Stimulated activated CD4-positive, alpha-beta T cell treated with anti-CD3 and anti-CD28 coated beads, Interleukin-12 subunit alpha, Interleukin-12 subunit beta, amount 100 ng/mL, for 4 hours (primary cell): Measurements from ENCODE around the gene LCE1F.

ENCODE experiments used
- DNase-seq: peaks from one replicate; pipeline ENCODE4 v3.0.0-alpha.2; 2020

LCE1F gene

DNA sequence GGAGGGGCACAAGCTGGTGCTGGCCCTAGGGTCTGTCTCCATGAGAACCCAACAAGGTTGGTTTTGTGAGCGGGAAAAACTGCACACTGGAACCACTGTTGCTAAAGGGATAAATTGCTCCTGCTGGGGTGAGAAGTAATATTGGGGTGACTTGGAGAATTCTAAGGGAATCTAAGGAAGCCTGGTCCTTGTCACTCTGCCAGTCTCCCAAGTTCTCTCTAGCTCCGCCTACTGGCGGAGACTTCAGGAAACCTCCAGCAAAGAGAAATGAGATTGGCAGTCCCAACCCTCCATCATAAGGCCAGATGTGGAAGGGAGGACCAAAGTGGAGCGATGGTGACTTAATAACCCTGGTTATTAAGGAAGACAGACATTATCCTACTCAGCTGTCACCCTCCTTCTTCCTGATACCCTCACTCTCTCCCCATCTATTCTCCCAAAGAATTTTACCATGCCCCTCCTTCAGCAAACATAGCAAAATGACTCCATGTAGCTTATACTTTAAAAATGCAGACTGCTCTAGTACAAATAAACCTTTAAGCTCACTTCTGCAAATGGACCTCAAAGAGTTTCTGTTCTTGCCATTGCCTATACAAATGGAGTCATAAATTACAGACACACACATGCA lies 2.7 kb downstream of the LCE1F start:
- DNase-seq, result no peak

DNA sequence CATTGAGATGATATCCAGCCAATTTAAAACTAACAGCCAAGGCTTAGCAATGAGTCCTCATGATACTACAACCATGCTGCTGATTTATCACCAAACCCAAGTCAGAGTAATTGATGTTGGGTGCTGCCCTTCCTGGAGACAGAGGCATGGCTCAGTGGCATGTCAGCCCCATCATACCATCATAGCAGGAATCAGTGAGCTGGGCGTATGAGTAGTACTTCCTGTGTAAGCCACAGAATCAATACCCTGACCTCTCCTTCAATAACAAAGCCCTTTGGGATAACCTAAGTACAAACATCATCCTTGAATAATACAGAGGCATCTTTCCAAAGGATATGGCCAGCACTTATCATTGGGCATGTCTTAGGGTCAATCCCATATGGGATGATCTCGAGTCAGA lies 8.2 kb downstream of the LCE1F start:
- no peak for DNase-seq

DNA sequence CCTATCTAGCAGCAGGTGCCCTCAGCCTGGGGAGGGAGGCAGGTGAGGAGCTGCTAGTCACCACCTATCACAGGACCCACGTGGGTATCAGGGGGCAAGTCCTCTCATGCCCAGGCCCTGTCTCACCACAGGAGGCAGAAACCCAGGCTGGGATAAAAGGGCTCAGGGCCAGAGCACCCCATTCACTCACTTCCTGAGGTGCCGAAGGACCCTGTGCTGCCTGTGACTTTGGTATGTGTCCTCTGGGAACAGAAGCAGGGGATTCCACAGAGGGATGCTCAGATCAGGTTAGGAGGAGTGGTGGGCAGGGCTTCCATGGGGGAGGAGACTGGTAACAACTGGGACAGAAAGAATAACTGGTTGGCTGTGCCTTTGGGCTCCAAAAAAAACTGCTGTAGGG lies 11.1 kb downstream of the LCE1F start, which contains the start of gene LCE1E:
Gene LCE1E, plus strand, starts transcription at position 181 of the 400 bp plus-strand sequence. CDS start 1,043 bp downstream, outside the sequence.
- no peak for DNase-seq

DNA sequence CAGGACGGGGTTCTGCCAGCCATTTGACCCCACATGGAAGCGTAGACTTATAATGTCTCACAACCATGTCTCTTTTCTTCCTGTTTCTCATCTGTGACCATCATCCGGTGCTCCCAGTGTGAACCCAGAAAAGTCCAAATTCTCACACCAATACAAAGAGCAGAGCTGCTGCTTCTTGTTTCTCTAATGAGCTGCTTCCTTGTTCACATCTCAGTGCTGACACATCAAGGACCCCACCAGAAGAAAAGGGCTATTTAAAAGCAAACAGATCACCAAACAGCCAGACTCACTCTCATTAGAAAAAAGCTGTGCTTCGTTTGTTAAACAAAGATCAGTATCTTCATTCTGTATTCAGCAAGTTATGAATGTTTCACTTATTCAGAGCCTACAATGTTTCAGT lies 20.7 kb downstream of the LCE1F start:
- no peak for DNase-seq

DNA sequence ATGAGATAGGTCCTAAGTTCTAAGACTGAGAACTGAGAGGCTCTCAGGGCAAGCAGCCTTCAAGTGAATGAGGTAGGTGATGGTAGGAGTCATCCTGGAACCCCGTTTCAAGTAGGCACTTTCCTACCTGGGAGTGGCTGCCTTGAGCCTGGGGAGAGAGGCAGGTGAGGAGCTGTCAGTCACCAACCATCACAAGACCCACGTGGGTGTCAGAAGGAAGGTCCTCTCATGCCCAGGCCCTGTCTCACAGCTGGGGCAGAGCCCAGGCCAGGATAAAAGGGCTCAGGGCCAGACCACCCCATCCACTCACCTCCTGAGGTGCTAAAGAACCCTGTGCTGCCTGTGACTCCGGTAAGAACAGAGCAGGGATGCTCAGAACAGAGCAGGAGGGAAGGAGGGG lies 21.5 kb downstream of the LCE1F start, which contains the start of gene LCE1D:
Gene LCE1D, plus strand, starts transcription at position 301 of the 400 bp plus-strand sequence. CDS start 1,074 bp downstream, outside the sequence.
- DNase-seq, result no peak

DNA sequence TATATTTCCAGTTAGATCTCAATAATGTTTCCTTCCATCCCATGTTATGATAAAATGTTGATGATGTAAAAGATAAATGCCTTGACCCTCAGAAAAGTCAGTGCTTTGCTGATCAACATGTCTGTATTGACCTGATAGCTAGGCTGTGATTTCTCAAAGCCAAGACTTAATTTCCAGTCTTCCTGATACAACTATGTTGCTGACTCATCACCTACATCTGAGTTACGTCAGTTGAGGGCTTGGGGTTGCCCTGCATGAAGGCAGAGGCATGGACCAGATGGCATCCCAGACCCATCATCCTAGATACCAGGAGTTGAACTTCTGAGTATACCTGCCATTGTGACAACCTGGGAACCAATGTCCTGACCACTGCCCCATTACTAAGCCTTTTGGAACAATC lies 26.4 kb downstream of the LCE1F start:
- DNase-seq, result no peak

DNA sequence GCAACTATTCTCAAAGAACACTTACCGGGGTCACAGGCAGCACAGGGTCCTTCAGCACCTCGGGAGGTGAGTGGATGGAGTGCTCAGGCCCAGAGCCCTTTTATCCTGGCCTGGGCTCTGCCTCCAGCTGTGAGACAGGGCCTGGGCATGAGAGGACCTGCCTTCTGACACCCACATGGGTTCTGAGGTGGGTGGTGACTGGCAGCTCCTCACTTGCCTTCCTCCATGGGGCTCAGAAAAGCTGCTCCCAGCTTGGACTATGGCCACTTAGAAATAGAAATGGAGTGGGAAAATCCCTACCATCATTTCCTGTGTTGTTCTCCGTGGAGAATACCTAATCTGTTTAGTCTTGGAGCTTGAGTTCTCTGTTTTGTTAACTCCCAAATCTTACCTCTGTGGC lies 31.6 kb downstream of the LCE1F start, which contains the start of gene LCE1C:
Gene LCE1C, minus strand, starts transcription at position 76 of the 400 bp plus-strand sequence. CDS start 1,173 bp downstream, outside the sequence.
- DNase-seq, result no peak

DNA sequence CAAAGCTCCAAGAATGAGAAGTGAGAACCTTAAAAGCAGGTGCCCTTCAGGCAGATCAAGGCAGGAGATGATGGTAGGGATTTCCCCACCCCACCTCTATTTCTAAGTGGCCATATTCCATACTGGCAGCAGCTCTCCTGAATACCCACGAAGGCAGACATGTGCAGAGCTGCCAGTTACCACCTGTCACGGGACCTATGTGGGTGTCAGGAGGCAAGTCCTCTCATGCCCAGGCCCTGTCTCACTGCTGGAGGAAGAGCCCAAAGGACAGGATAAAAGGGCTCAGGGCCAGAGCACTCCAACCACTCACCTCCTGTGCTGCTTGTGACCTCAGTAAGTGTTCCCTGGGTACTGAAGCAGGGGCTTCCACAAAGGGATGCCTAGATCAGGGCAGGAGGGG lies 36.1 kb downstream of the LCE1F start:
- DNase-seq, result no peak

DNA sequence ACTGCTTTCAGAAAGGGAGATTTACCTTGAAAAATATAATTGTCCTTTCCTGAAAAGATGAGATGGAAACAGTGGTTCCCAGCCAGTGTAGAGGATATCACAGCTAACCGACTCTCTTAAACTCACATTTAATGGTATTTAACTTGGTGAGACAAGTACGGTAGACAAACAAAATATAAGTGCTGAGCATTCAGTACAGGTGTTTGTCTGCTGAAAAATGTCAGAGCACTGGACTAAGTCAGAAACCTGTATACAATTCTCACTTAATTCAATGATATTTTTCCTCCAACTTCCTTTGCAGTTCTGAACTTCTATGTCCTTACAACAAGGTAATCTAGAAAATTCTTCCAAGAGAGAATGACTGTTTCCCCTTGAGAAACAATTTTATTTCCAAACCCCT lies 36.7 kb downstream of the LCE1F start, which contains the start of gene LCE1B:
Gene LCE1B, plus strand, starts transcription at position 301 of the 400 bp plus-strand sequence. CDS start 476 bp downstream, outside the sequence.
- no peak for DNase-seq

DNA sequence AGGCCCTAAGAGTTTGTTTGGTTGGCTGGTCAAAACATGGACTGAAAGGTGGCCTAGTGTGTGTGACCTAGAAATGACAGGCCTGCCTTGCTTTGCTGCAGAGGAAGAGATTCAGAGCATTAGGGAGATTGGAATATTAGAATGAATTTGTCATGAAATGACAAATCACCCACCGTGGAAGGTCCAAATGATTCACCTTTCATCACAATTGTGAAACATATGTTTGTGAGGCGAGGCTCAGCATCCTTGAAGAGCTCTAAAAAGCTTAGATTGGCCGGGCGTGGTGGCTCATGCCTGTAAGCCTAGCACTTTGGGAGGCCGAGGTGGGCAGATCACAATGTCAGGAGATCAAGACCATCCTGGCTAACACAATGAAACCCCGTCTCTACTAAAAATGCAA lies 42.4 kb downstream of the LCE1F start:
- no peak for DNase-seq

DNA sequence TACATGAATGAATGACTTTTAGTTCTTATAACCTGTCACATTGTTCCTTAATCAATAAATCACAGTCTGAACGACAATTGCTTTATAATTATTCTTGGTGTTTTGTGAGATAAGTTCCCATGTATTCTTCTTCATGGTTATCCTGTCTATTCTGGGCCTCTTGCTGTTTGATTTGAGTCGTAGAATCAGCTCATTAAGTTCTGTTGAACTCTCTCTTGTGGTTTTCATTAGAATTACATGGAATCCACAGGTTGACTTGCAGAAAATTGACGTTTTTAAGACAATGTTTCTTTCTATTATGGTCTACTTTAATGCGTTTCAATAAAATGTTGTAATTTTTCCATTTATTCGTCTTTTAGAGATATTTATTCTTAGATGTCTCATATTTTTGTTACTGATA lies 48.4 kb downstream of the LCE1F start:
- DNase-seq, result no peak

DNA sequence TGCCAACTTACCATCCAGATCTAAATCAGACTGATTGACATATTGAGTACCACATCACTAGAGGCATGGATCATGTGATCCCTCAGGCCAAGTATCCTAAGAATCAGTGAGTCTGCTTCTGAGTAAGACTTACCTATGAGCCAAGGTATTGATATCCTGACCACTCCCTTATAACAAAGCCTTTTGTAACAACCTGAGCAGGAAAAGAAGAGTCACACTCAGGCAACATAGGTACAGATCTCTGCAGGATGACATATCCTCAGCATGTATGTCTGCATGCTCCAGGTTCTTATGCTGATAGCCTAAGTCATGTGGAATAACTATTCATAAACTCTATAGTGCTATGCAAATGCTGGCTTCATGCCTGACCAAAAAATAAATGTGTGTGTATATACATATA lies 50.0 kb downstream of the LCE1F start:
- no peak for DNase-seq
